Measurements from ENCODE around the gene ZNF823. TPM values are rescaled to one million over a fixed set of nuclear protein-coding genes. Genes with fewer than 3 reads are reported as not detected.
A peak's percentile ranks its signal among the peaks of the same experiment; 100 is the strongest.

Gene ZNF823
- total and polyA plus RNA-seq, 7 donors: 4.1 to 22.8 (median 12.5) TPM

GRCh38 chr19:11694533-11695439 is 44.0 kb downstream of the ZNF823 start:
- no peaks in the 10 kb centered on the region for H3K36me3 ChIP-seq
- TF ChIP-seq POLR2A (IDR thresholded peaks at IDR 0.05): peak in 1 of 2 donors; percentile 39
- no peak for TF ChIP-seq CTCF (IDR thresholded peaks at IDR 0.05)
- TF ChIP-seq POLR2AphosphoS5 (IDR thresholded peaks at IDR 0.05): peak in 3 of 4 donors; percentile 19 to 83 (median 26)
- no peak for TF ChIP-seq EP300 (IDR thresholded peaks at IDR 0.05)
- DNase-seq: peak; percentile 97
- no peaks in the 10 kb centered on the region for H3K27me3 ChIP-seq
- WGBS, 2 donors: 3 to 5% methylated on average over 61 of the region's 61 CpGs
- no peaks in the 10 kb centered on the region for H3K9me3 ChIP-seq
- peak overlapping the region; percentile 66 to 79 (median 76) for H3K4me3 ChIP-seq
- peak overlapping the region; percentile 61 to 75 (median 74) for H3K27ac ChIP-seq
- H3K4me1 ChIP-seq: peaks cover 0 to 13% (median 10%) of the 10 kb centered on the region in 4 donors
- intact Hi-C loops (cut with DNase I): loop anchor here (2.0 kb wide), 2 partner anchors 44 to 72 kb away; partner anchors contain the start of genes ZNF441 and ZNF823

GRCh38 chr19:11693505-11694499 is 44.9 kb downstream of the ZNF823 start:
- Histone ChIP-seq H3K27me3 (no peaks in the 10 kb centered on the region), H3K4me1 (peaks cover 0 to 13% (median 10%) of the 10 kb centered on the region in 4 donors), H3K9me3 (no peaks in the 10 kb centered on the region), H3K4me3 (peak overlapping the region; percentile 66 to 79 (median 76)), H3K36me3 (no peaks in the 10 kb centered on the region), H3K27ac (peak overlapping the region in 3 of 4 donors; percentile 61 to 75 (median 74))
- WGBS, 2 donors: 12 to 25% methylated on average over 16 of the region's 16 CpGs
- intact Hi-C loops (cut with DNase I): loop anchor here (2.0 kb wide), 2 partner anchors 45 to 73 kb away; partner anchors contain the start of genes ZNF441 and ZNF823
- no peak for DNase-seq
- TF ChIP-seq POLR2A (IDR thresholded peaks at IDR 0.05) (no peak), POLR2AphosphoS5 (IDR thresholded peaks at IDR 0.05) (no peak), CTCF (IDR thresholded peaks at IDR 0.05) (no peak), EP300 (IDR thresholded peaks at IDR 0.05) (no peak)

- 88 to 90% methylated on average over 11 of the region's 11 CpGs for WGBS, 2 donors
- Histone ChIP-seq H3K4me1 (peaks cover 0 to 13% (median 10%) of the 10 kb centered on the region in 4 donors), H3K9me3 (no peaks in the 10 kb centered on the region), H3K36me3 (no peaks in the 10 kb centered on the region), H3K27ac (no peak overlapping the region), H3K27me3 (no peaks in the 10 kb centered on the region), H3K4me3 (no peak overlapping the region)
- intact Hi-C loops (cut with DNase I): no loop called here
- no peak for DNase-seq
- TF ChIP-seq EP300 (IDR thresholded peaks at IDR 0.05) (no peak), POLR2A (IDR thresholded peaks at IDR 0.05) (no peak), POLR2AphosphoS5 (IDR thresholded peaks at IDR 0.05) (no peak), CTCF (IDR thresholded peaks at IDR 0.05) (no peak)
These were observed 46.5 kb downstream of the ZNF823 start for GRCh38 chr19:11692127-11692790.
